Activated naive CD4-positive, alpha-beta T cell treated with anti-CD3 and anti-CD28 coated beads, Interleukin-2, amount 10 ng/mL, durations not matched to agents 7 days and 5 days (primary cell): ENCODE measurements around the gene RCL1.

Experiments used
- CTCF ChIA-PET: fragments of 350-600 bp; sonication (Branson Sonifier 250); formaldehyde crosslinking; loops from one replicate; lab custom pipeline; 2021; ENCODE audit warnings: antibody characterized with exemption; lab: Charles Lee
- DNase-seq: peaks from one replicate; pipeline ENCODE4 v3.0.0-alpha.2; 2020
- H3K27ac Mint-ChIP-seq: one replicate; pipeline ENCODE4 v1.8.0; 2021; ENCODE audit warnings: mild to moderate bottlenecking, moderate library complexity, mixed read lengths
- H3K27me3 Mint-ChIP-seq: one replicate; pipeline ENCODE4 v1.8.0; 2021; ENCODE audit warnings: mild to moderate bottlenecking, mixed read lengths
- H3K36me3 Mint-ChIP-seq: one replicate; pipeline ENCODE4 v1.8.0; 2021; ENCODE audit warnings: mixed read lengths
- H3K4me1 Mint-ChIP-seq: one replicate; pipeline ENCODE4 v1.8.0; 2021; ENCODE audit warnings: mixed read lengths
- H3K4me3 Mint-ChIP-seq: one replicate; pipeline ENCODE4 v1.8.0; 2021; ENCODE audit warnings: mild to moderate bottlenecking, moderate library complexity, mixed read lengths
- H3K9me3 Mint-ChIP-seq: one replicate; pipeline ENCODE4 v1.8.0; 2021; ENCODE audit warnings: mixed read lengths

The RCL1 gene

GRCh38 chr9:4902135-4902475, 109.4 kb downstream of the RCL1 start:
- Mint-ChIP-seq H3K4me3 (no peak overlapping the region), H3K9me3 (peaks cover 35% of the 10 kb centered on the region), H3K27ac (peak overlapping the region; percentile 77), H3K27me3 (no peaks in the 10 kb centered on the region), H3K4me1 (peaks cover 13% of the 10 kb centered on the region), H3K36me3 (peaks cover 29% of the 10 kb centered on the region)
- CTCF ChIA-PET: interaction anchor here (0.9 to 1.6 kb wide), 2 partner anchors 22 to 139 kb away, joined by 3 to 4 read pairs; no protein-coding TSS in a partner anchor
- DNase-seq: no peak

DNA sequence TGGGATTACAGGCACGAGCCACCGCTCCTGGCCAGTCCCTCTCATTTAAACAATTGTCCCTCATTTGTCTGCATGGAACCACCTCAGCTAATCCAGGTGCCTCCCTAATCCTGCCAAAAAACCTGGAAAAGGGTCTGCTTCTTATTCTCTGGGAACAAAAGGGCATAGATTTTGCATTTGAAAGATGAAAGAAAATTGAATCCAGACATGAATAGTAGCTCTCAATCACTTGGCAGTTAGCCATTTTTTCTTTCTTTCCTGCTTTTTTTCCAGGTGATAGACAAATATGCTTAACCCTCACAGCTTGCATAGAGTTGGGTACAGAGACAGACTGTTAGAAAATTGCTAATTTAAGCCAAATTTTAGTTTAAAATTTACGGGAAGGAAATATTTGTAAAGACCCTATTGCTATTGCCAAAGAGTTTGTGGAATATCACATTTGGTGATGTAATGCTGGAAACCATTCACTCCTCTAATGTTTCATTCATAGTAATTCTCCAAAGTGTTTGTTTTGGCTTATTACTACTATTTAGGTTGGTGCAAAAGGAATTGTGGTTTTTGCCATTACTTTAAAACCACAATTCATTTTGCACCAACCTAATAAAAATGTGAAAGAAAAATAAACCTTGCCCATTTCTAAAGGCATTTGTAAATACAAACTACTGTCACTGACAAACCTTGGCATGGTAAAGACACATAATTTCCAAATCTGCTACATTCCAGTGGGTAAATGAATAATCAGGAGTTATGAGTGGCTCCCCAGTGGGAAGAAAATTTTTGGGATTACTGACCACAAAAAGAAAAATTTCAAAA, 111.8 kb downstream of the RCL1 start:
- DNase-seq: no peak
- Mint-ChIP-seq H3K27me3 (no peaks in the 10 kb centered on the region), H3K36me3 (peaks cover 14% of the 10 kb centered on the region), H3K4me1 (peaks cover 13% of the 10 kb centered on the region), H3K9me3 (peaks cover 15% of the 10 kb centered on the region), H3K27ac (no peak overlapping the region), H3K4me3 (no peak overlapping the region)
- CTCF ChIA-PET: no interaction called here

DNA sequence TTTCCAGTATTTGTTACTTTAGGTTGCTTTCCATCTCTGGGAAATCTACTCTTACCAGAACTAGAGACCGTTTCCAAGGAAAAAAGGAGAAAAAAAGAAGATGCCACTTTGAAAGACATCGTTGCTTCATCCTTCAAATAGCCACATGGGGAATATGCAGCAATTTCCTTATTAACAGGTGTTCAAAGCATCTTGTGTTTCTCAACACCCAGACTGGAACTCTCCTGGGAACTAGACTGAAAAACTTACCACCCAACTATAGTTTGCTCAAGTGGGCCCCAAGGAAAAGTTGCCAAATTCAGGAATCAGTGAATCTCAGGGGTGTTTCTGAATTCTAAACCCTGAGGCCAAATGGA, 112.4 kb downstream of the RCL1 start:
- Mint-ChIP-seq H3K36me3 (peaks cover 14% of the 10 kb centered on the region), H3K4me1 (peaks cover 13% of the 10 kb centered on the region), H3K4me3 (no peak overlapping the region), H3K27me3 (peaks cover 3% of the 10 kb centered on the region), H3K9me3 (peaks cover 10% of the 10 kb centered on the region), H3K27ac (no peak overlapping the region)
- CTCF ChIA-PET: no interaction called here
- no peak for DNase-seq
